GM06990 (cell line): ENCODE data around the gene ETV6.

Experiments used
- DNase-seq: peaks from one replicate; pipeline ENCODE4 v3.0.0-alpha.2; 2011; ENCODE audit not compliant: insufficient read length; ENCODE audit errors: extremely low read depth
- H3K27me3 ChIP-seq: replicated peaks from 2 replicates; pipeline ENCODE4 v1.6.0; 2011; ENCODE audit warnings: low read length; ENCODE audit not compliant: control insufficient read depth, insufficient read depth
- H3K36me3 ChIP-seq: 2 replicates; pipeline ENCODE4 v1.5.1; 2011; ENCODE audit warnings: low read length; ENCODE audit not compliant: control insufficient read depth, insufficient read depth
- H3K4me3 ChIP-seq: replicated peaks from 2 replicates; pipeline ENCODE4 v1.5.1; 2011; ENCODE audit warnings: low read depth, mild to moderate bottlenecking, control low read depth, low read length
- TF ChIP-seq, protein P1 (sequence below): IDR thresholded peaks from 2 replicates; pipeline ENCODE4 v1.5.1; 2011; ENCODE audit warnings: low read length, control low read depth, mild to moderate bottlenecking, inconsistent platforms; ENCODE audit not compliant: insufficient read depth, poor library complexity, severe bottlenecking

The ETV6 gene

DNA sequence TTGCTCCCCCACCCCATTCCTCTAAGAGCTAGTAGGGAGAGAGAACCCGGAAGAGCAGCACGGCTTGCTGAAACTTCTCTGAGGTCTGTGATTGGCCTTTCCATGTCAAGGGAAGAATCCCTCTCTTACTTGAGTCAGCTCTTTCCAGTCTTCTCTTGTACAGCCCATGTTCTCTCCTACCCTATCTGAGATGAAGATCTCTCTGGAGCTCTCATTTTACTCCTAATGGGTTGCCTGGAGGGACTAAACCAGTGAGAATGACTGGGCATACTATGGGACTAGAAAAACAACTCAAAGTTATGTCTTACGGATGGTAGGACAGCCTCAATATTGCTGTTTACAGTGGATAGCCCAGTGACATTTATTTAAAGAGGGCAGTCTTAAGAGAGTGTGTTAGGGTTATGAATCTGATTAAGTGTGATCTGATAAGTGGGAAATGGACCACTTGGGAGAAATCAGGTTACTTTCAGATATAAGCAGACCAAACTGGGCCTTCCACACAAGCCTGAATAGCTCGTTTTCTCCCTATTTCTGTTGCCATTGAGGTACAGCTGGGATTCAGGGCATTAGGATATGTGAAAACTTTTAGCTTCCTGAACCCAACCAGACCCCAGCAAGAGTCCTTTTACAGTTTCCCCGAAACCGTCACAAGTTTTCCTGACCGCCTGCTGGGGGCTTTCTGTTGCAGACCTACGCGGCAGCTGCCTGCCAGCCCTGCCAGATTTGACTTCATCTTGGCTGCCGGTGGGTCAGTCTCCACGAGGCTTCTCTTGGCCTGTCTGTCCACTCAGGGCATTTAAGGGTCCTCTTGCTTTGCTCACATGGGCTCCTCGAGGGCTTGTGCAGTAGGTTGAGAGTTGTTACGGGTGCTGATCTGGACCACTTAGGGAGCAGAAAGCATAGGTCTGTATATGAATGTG is 16.9 kb downstream of the ETV6 start:
- no peak overlapping the region for H3K4me3 ChIP-seq

DNA sequence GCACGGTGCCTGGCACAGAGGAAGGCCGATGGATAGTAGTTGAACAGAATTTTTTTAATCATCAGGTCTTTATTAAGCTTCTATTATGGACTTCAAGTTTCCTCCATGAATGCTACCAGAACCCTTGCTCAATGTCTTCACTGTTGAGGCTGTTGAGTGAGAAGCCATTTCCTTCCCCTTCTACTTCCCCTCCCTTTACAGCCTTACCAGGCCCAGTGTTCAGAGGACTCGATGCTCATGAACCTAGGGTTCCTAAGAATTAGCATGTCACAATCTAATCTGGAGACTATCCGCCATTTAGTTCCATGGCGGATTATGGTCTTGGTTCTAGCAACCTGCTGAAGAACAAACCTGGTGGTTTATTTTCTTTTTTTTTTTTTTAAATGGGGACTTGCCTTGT is 17.7 kb downstream of the ETV6 start:
- DNase-seq, result no peak
- H3K4me3 ChIP-seq, result no peak overlapping the region
- no peaks in the 10 kb centered on the region for H3K27me3 ChIP-seq
- TF ChIP-seq, protein P1, sequence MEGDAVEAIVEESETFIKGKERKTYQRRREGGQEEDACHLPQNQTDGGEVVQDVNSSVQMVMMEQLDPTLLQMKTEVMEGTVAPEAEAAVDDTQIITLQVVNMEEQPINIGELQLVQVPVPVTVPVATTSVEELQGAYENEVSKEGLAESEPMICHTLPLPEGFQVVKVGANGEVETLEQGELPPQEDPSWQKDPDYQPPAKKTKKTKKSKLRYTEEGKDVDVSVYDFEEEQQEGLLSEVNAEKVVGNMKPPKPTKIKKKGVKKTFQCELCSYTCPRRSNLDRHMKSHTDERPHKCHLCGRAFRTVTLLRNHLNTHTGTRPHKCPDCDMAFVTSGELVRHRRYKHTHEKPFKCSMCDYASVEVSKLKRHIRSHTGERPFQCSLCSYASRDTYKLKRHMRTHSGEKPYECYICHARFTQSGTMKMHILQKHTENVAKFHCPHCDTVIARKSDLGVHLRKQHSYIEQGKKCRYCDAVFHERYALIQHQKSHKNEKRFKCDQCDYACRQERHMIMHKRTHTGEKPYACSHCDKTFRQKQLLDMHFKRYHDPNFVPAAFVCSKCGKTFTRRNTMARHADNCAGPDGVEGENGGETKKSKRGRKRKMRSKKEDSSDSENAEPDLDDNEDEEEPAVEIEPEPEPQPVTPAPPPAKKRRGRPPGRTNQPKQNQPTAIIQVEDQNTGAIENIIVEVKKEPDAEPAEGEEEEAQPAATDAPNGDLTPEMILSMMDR, result no peak
- peaks cover 8% of the 10 kb centered on the region; the same call in 1 of the 2 replicates for H3K36me3 ChIP-seq

More for the DNA sequence above, 16.9 kb downstream of the ETV6 start:
- no peak for DNase-seq
- TF ChIP-seq, protein P1, result no peak
- H3K27me3 ChIP-seq, result no peaks in the 10 kb centered on the region
- peaks cover 12% of the 10 kb centered on the region; the same call in 1 of the 2 replicates for H3K36me3 ChIP-seq

DNA sequence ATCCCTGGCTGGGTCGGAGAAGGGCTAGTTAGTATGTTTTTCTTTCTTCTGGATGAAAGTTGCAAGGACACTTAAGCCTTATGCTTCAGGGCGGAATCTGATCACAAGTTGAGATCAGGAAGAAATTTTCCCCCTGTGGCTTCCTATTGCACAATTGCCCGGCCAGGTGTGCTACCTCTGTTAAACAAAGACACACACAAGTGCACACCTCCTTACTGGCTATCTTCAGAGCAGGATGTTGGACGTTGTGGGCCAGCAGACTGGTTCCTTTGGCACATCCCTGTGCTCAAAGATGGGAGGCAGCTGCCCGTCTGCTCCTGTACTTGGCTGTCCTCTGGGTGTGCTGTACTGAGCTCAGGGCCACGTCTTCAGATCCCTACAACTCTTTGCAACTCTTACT is 19.1 kb downstream of the ETV6 start:
- Histone ChIP-seq H3K4me3 (no peak overlapping the region), H3K27me3 (no peaks in the 10 kb centered on the region), H3K36me3 (peaks cover 7% of the 10 kb centered on the region; the same call in 1 of the 2 replicates)
- DNase-seq, result no peak
- TF ChIP-seq, protein P1, result no peak

DNA sequence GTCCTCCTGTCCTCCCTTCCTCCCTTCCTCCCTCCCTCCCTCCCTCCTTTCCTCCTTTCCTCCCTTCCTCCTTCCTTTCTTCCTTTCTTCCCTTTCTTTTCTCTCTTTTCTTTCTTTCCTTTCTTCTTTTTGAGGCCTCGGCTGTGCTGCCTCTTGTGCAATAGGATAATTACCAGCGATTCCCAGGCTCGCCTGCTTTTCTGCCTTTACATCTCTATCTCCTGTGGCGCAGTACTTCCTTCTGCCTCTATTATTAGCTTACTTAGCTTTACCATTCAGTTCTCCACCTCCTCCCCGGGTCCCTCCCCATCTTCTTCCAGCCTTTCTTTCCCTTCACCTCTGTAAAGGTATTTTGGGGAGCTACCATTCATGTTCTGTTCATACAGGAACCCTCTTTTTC is 19.9 kb downstream of the ETV6 start:
- TF ChIP-seq, protein P1, result no peak
- Histone ChIP-seq H3K4me3 (no peak overlapping the region), H3K27me3 (no peaks in the 10 kb centered on the region), H3K36me3 (peaks cover 6% of the 10 kb centered on the region; the same call in 1 of the 2 replicates)
- no peak for DNase-seq

DNA sequence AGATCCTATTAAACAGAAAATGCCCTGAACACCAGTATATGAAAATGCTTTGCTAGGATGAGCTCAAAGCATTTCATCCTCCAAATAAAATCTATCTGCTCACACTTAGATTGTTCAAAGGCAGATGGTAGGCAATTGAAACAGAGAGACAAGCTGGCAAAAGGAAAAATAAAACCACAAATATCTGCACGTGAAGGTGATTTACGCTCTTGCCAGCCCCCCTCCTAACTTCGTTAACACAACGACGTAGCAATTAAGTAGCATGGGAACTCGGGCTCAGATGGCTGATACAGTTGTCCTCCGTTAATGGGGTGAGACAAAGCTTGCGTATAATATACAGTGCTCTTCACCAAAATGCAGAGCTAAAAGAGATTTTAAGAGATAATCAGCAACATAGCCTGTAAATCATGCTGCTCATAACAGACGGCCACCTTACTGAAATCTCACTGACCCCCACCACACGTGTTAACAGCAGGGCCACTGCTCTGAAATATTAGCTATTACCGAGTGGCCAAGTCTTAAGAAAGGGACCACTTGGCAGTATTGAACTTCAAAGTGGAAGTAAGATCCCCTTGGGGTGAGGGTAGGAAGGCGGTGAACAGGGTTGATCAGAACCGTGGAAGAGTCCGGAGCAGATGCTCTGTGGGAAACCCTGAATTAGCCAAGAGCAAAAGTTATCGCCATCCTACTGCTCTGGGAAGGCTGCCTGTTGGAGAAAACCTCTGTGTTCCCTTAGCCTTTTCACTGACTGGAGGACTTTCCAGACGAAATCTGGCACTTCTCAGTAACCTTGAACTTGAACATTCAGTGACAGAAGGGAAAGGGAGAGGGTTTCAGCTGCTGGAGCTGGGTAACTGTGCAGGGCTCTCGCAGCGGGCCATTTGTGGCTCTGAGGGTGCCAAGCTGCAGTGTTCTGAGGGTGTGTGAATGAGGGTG is 23.1 kb downstream of the ETV6 start:
- peaks cover 4% of the 10 kb centered on the region for H3K36me3 ChIP-seq
- H3K4me3 ChIP-seq, result no peak overlapping the region
- no peak for DNase-seq
- TF ChIP-seq, protein P1, result no peak
- H3K27me3 ChIP-seq, result no peaks in the 10 kb centered on the region
